ENCODE measurements around the gene KCNN4. TPM values are rescaled to one million over a fixed set of nuclear protein-coding genes. Genes with fewer than 3 reads are reported as not detected.

The KCNN4 gene
- total RNA-seq, 2 donors from 2014 or later: 2.9 TPM; not detected in 1

DNA sequence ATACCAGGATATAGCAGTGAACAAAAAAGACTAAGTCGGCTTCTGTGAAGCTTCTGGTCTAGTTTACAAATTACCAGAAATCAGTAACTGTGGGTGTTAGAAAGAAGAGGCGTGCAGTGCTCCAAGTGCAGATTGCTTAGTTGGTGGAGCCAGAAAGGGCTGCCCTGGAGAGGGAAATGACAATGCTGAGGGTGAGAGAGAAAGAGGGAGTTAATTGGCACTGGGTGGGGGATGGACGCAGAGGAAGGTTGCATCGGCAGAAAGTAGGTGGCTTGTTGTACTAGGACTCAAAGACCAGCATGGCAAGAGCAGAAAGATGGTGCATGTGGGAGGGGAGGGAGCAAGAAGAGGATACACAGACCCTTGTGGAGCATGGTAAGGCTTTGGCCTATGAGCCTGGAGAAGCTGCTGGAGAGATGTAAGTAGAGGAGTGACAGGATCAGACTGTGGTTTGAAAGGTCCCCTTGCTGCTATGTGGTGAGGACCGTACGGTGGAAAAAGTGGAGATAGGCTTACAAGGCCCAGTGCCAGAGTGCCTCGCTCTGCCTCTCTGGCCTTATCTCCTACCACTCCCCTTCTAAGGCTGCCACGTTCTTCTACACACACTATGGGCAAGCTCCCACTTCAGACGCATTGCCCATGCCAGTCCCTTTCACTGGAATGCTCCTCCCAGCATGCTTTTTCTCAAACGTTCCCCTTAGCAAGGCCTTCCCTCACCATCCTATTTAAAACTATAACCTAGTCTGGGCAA lies 39.5 kb downstream of the KCNN4 start:
- WGBS, 2 donors: 80 to 89% methylated on average over 10 of the region's 10 CpGs
- H3K27ac ChIP-seq: no peak overlapping the region
- peaks cover 0 to 28% of the 10 kb centered on the region in 2 donors for H3K36me3 ChIP-seq (replicated peaks in 1 of 2; ENCODE audit: insufficient read depth in 1 of 2, low read depth in 2 of 2)
- H3K9me3 ChIP-seq: no peaks in the 10 kb centered on the region
- DNase-seq (no peak), ATAC-seq (no peak)
- H3K4me1 ChIP-seq: no peaks in the 10 kb centered on the region
- intact Hi-C loops (cut with DNase I): no loop called here
- H3K27me3 ChIP-seq: no peaks in the 10 kb centered on the region
- no peak for TF ChIP-seq CTCF (IDR thresholded peaks at IDR 0.05)
- TF ChIP-seq POLR2A (IDR thresholded peaks at IDR 0.05): no peak
- H3K4me3 ChIP-seq: no peak overlapping the region

DNA sequence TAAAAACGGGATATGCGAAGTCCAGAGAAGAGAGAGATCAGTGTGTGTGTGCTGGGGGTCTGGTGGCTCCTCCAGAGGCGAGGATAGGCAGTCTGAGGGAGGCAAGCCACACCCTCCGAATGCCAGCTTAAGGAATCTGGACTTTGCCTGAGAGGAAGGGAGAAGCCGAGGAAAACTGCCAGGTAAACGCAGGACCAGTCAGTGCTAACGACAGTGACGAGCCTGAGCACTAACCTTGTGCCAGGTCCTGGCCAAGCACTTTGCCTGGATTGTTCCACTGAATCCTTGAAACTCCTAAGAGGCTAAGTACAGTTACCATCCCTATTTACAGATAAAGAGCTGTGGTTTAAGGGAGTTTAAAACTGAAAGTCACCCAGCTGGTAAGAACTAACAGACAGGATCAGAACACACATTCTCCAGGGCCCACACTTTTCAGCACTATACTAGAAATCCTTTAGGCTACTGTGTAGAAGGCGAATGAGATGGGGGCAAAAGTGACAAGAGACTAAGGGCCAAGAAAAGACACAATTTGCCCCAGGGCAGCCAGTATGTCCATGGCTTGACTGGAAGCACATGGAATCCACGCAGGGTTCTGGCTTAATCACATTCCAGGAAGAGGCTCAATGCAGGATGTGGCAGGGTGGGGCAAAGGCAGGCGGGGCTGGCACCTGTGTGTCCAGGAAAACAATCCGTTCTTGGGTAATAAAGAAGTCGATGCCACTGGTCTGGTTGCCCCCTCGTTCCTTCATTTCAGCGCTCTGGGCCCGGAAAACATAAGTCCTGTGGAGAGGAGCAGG lies 41.1 kb downstream of the KCNN4 start:
- peaks cover 0 to 27% of the 10 kb centered on the region in 2 donors for H3K36me3 ChIP-seq (replicated peaks in 1 of 2; ENCODE audit: insufficient read depth in 1 of 2, low read depth in 2 of 2)
- no peaks in the 10 kb centered on the region for H3K4me1 ChIP-seq
- no peak overlapping the region for H3K4me3 ChIP-seq
- DNase-seq (peak in 1 of 4 donors; percentile 25), ATAC-seq (no peak)
- H3K27ac ChIP-seq: no peak overlapping the region
- intact Hi-C loops (cut with DNase I): no loop called here
- no peak for TF ChIP-seq CTCF (IDR thresholded peaks at IDR 0.05)
- TF ChIP-seq POLR2A (IDR thresholded peaks at IDR 0.05): no peak
- WGBS, 2 donors: 78 to 83% methylated on average over 16 of the region's 16 CpGs
- no peaks in the 10 kb centered on the region for H3K27me3 ChIP-seq
- no peaks in the 10 kb centered on the region for H3K9me3 ChIP-seq

- intact Hi-C loops (cut with DNase I): no loop called here
- no peak for ATAC-seq
- 69 to 88% methylated on average over 5 of the region's 5 CpGs for WGBS, 2 donors
Observed at GRCh38 chr19:43738780-43739211, 42.0 kb downstream of the KCNN4 start.

GRCh38 chr19:43735957-43736356 lies 44.8 kb downstream of the KCNN4 start:
- H3K9me3 ChIP-seq: no peaks in the 10 kb centered on the region
- no peak for DNase-seq
- intact Hi-C loops (cut with DNase I): no loop called here
- H3K27me3 ChIP-seq: no peaks in the 10 kb centered on the region
- no peak for ATAC-seq
- TF ChIP-seq POLR2A (IDR thresholded peaks at IDR 0.05) (no peak), CTCF (IDR thresholded peaks at IDR 0.05) (no peak)
- no peak overlapping the region for H3K4me3 ChIP-seq
- H3K27ac ChIP-seq: no peak overlapping the region
- peaks cover 0 to 27% of the 10 kb centered on the region in 2 donors for H3K36me3 ChIP-seq (replicated peaks in 1 of 2; ENCODE audit: insufficient read depth in 1 of 2, low read depth in 2 of 2)
- no peaks in the 10 kb centered on the region for H3K4me1 ChIP-seq

More at GRCh38 chr19:43738780-43739211, 42.0 kb downstream of the KCNN4 start:
- no peak overlapping the region for H3K4me3 ChIP-seq
- no peaks in the 10 kb centered on the region for H3K9me3 ChIP-seq
- no peaks in the 10 kb centered on the region for H3K27me3 ChIP-seq
- no peak overlapping the region for H3K27ac ChIP-seq
- H3K4me1 ChIP-seq: no peaks in the 10 kb centered on the region
- TF ChIP-seq CTCF (IDR thresholded peaks at IDR 0.05): no peak
- no peak for TF ChIP-seq POLR2A (IDR thresholded peaks at IDR 0.05)
- DNase-seq: no peak
- peaks cover 0 to 22% of the 10 kb centered on the region in 2 donors for H3K36me3 ChIP-seq (replicated peaks in 1 of 2; ENCODE audit: insufficient read depth in 1 of 2, low read depth in 2 of 2)
